ENCODE results near the gene DYRK3. TPM values are rescaled to one million over a fixed set of nuclear protein-coding genes. Genes with fewer than 3 reads are reported as not detected.

DYRK3 gene
- total and polyA plus RNA-seq, 2 of the 8 experiments (the other 6 are each of a cell fraction or from before 2014, with no cell fraction given): 2.1 to 8.5 TPM

GRCh38 chr1:206693592-206693991 is 58.3 kb downstream of the DYRK3 start (continued):
- TF ChIP-seq SIN3A (conservative IDR thresholded peaks at IDR 0.05 in 1 of 2, IDR thresholded peaks at IDR 0.05 in 1 of 2; ENCODE audit: low read depth in 1 of 2, low read length in 2 of 2) (no peak), RXRA (IDR thresholded peaks at IDR 0.05; ENCODE audit: insufficient read depth, low read depth, low read length) (no peak)

Measured in H1 (cell line).